H1 (cell line): ENCODE measurements around the gene IFNAR2. TPM values are rescaled to one million over a fixed set of nuclear protein-coding genes. Genes with fewer than 3 reads are reported as not detected.

Source experiments
- BCL11A ChIP-seq, 2 experiments: IDR thresholded peaks; one replicate each; pipeline ENCODE4 v1.6.1; 2011; ENCODE audit warnings: low read depth in 2 of 2, low read length in 2 of 2, mild to moderate bottlenecking in 2 of 2
- JUN ChIP-seq: IDR thresholded peaks from 2 replicates; pipeline ENCODE4 v1.6.1; 2011; ENCODE audit warnings: low read depth, mild to moderate bottlenecking, improper control_type of control experiment, low read length
- KDM1A ChIP-seq: fragments of 200-600, 300-600 bp; sonication (generic); IDR thresholded peaks from 2 replicates; pipeline ENCODE4 v1.7.1; 2016; ENCODE audit warnings: mild to moderate bottlenecking, low read length, borderline replicate concordance
- NRF1 ChIP-seq: IDR thresholded peaks from 2 replicates; pipeline ENCODE4 v1.6.1; 2011; ENCODE audit warnings: mild to moderate bottlenecking, low read depth, low read length, improper control_type of control experiment
- RAD21 ChIP-seq, 2 experiments: IDR thresholded peaks in 1 of 2; conservative IDR thresholded peaks in 1 of 2; 2 replicates each; pipeline ENCODE4 v1.6.1; 2011; ENCODE audit warnings: low read depth in 2 of 2, low read length in 2 of 2, improper control_type of control experiment in 1 of 2, inconsistent platforms in 1 of 2, mild to moderate bottlenecking in 1 of 2, moderate library complexity in 1 of 2
- polyA plus RNA-seq, 7 experiments: library from polyadenylated mRNA; depleted of rRNA in 3 of 7; stranded (reverse) in 5 of 7; unstranded in 2 of 7; fragments of >200 nt in 5 of 7; fragments of 200-250 nt in 2 of 7; gene quantifications; 1 replicate in 5 of 7; 2 replicates in 1 of 7; 4 replicates in 1 of 7; pipeline versions ENCODE4 v1.2.1 to v1.2.3, GENCODE V29; 2011 to 2013; ENCODE audit warnings: missing spikeins in 2 of 7, mixed read lengths in 2 of 7
- total RNA-seq: library from RNA; stranded (reverse); fragmentation: NEBNext Ultra II Directional; extraction: Animal tissue kit (Norgen Biotek cat#: 25700); gene quantifications from 2 replicates; pipeline ENCODE4 v1.2.1, GENCODE V29; 2021
- TF ChIP-seq, protein P1 (sequence below): IDR thresholded peaks from 2 replicates; pipeline ENCODE4 v1.6.1; 2011; ENCODE audit warnings: low read depth, mild to moderate bottlenecking, low read length; ENCODE audit not compliant: insufficient read depth

Gene IFNAR2
- total and polyA plus RNA-seq, 2 of the 8 experiments (the other 6 are each of a cell fraction or from before 2014, with no cell fraction given): 12.2 to 16.1 TPM

- TF ChIP-seq, protein P1, sequence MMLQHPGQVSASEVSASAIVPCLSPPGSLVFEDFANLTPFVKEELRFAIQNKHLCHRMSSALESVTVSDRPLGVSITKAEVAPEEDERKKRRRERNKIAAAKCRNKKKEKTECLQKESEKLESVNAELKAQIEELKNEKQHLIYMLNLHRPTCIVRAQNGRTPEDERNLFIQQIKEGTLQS: no peak
- TF ChIP-seq KDM1A (no peak), NRF1 (no peak), RAD21 (IDR thresholded peaks at IDR 0.05 in 1 of 2, conservative IDR thresholded peaks at IDR 0.05 in 1 of 2; ENCODE audit: low read depth in 2 of 2, low read length in 2 of 2) (no peak), JUN (no peak), BCL11A (IDR thresholded peaks at IDR 0.05; ENCODE audit: low read depth in 2 of 2, low read length in 2 of 2) (no peak)
Observed at GRCh38 chr21:33266789-33267135, 37.0 kb downstream of the IFNAR2 start (continued).
